ENCODE results near the gene ARHGAP28.
"Not testable (repeated sequence)": the region's sequence is repeated elsewhere in the genome, so short reads cannot be mapped to it uniquely, and the experiment has no call there.

ARHGAP28 gene

GRCh38 chr18:6827566-6827965 is 98.0 kb downstream of the ARHGAP28 start:
- DNase-seq, result not testable (repeated sequence)

- DNase-seq, result no peak
Observed at GRCh38 chr18:6830916-6831315, 101.4 kb downstream of the ARHGAP28 start.

- no peak for DNase-seq
Observed at GRCh38 chr18:6835345-6835744, 105.8 kb downstream of the ARHGAP28 start.

GRCh38 chr18:6836331-6836730 is 106.8 kb downstream of the ARHGAP28 start:
- DNase-seq, result no peak

GRCh38 chr18:6837904-6838303 is 108.4 kb downstream of the ARHGAP28 start:
- no peak for DNase-seq

- DNase-seq, result no peak
Observed at GRCh38 chr18:6842081-6842480, 112.6 kb downstream of the ARHGAP28 start.

- DNase-seq, result no peak
Observed at GRCh38 chr18:6843308-6843707, 113.8 kb downstream of the ARHGAP28 start.

GRCh38 chr18:6845521-6845920 is 116.0 kb downstream of the ARHGAP28 start:
- DNase-seq, result not testable (repeated sequence)

GRCh38 chr18:6850396-6850795 is 120.9 kb downstream of the ARHGAP28 start:
- no peak for DNase-seq

GRCh38 chr18:6851480-6851879 is 122.0 kb downstream of the ARHGAP28 start:
- no peak for DNase-seq

- no peak for DNase-seq
Observed at GRCh38 chr18:6854811-6855210, 125.3 kb downstream of the ARHGAP28 start.

- DNase-seq, result no peak
Observed at GRCh38 chr18:6855767-6856166, 126.3 kb downstream of the ARHGAP28 start.

GRCh38 chr18:6857300-6857699 is 127.8 kb downstream of the ARHGAP28 start:
- DNase-seq, result no peak

GRCh38 chr18:6859676-6860422 is 130.3 kb downstream of the ARHGAP28 start:
- DNase-seq, result no peak

GRCh38 chr18:6860804-6861448 is 131.4 kb downstream of the ARHGAP28 start:
- DNase-seq, result no peak

- DNase-seq, result no peak
Observed at GRCh38 chr18:6865251-6865650, 135.7 kb downstream of the ARHGAP28 start.

- no peak for DNase-seq
Observed at GRCh38 chr18:6866552-6867085, 137.1 kb downstream of the ARHGAP28 start.

GRCh38 chr18:6868033-6868432 is 138.5 kb downstream of the ARHGAP28 start:
- no peak for DNase-seq

- no peak for DNase-seq
Observed at GRCh38 chr18:6871566-6871965, 142.1 kb downstream of the ARHGAP28 start.

- no peak for DNase-seq
Observed at GRCh38 chr18:6873040-6873751, 143.7 kb downstream of the ARHGAP28 start.

GRCh38 chr18:6874315-6874714 is 144.8 kb downstream of the ARHGAP28 start:
- DNase-seq, result no peak

GRCh38 chr18:6875749-6876148 is 146.2 kb downstream of the ARHGAP28 start:
- DNase-seq, result no peak

- no peak for DNase-seq
Observed at GRCh38 chr18:6876641-6877041, 147.1 kb downstream of the ARHGAP28 start.

GRCh38 chr18:6877288-6877687 is 147.8 kb downstream of the ARHGAP28 start:
- no peak for DNase-seq
